Central memory CD8-positive, alpha-beta T cell (primary cell): ENCODE data around the gene FIBCD1.

ENCODE experiments used
- ATAC-seq: fragments of 150-1000 bp; cut with Tn5 transposase; replicated peaks from 2 replicates; pipeline ENCODE4 v1.10.0; 2022; ENCODE audit warnings: mild to moderate bottlenecking, moderate FRiP score, moderate number of reproducible peaks; ENCODE audit not compliant: poor library complexity, severe bottlenecking; ENCODE audit errors: extremely low read depth
- DNase-seq, 2 donors: peaks; one replicate each; pipeline ENCODE4 v3.0.0; 2021; ENCODE audit warnings: low spot score in 2 of 2
- H3K27ac Mint-ChIP-seq: one replicate; pipeline ENCODE4 v1.8.0; 2022; ENCODE audit warnings: low read depth, mild to moderate bottlenecking, moderate library complexity, mixed read lengths
- H3K27me3 Mint-ChIP-seq: one replicate; pipeline ENCODE4 v1.8.0; 2022; ENCODE audit warnings: mixed read lengths
- H3K36me3 Mint-ChIP-seq: one replicate; pipeline ENCODE4 v1.8.0; 2022; ENCODE audit warnings: mild to moderate bottlenecking, moderate library complexity, mixed read lengths; ENCODE audit not compliant: insufficient read depth
- H3K4me1 Mint-ChIP-seq: one replicate; pipeline ENCODE4 v1.8.0; 2022; ENCODE audit warnings: mixed read lengths
- H3K4me3 Mint-ChIP-seq: one replicate; pipeline ENCODE4 v1.8.0; 2022; ENCODE audit warnings: mild to moderate bottlenecking, moderate library complexity, mixed read lengths
- H3K9me3 Mint-ChIP-seq: one replicate; pipeline ENCODE4 v1.8.0; 2022; ENCODE audit warnings: mixed read lengths

FIBCD1 gene

DNA sequence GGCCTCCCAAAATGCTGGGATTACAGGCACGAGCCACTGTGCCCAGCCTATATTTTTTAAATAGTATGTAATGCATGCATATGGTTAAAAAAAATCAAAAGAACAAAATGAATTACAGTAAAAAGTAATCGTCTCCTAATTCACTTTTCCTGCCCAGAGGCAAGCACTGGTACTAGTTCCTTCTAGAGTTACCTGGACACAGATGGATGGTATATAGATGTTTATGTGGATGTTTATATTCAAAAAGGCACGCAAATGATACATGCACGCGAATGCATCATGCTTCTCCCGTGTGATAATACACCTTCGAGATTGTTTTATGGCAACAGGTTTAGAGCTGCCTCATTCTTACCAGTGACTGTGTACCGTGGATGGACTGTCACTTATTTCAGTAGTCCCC, 82.6 kb downstream of the FIBCD1 start:
- Mint-ChIP-seq H3K36me3 (peaks cover 18% of the 10 kb centered on the region), H3K9me3 (no peaks in the 10 kb centered on the region), H3K27me3 (no peaks in the 10 kb centered on the region), H3K4me1 (no peaks in the 10 kb centered on the region), H3K4me3 (no peak overlapping the region), H3K27ac (no peak overlapping the region)
- ATAC-seq (no peak), DNase-seq (no peak)

DNA sequence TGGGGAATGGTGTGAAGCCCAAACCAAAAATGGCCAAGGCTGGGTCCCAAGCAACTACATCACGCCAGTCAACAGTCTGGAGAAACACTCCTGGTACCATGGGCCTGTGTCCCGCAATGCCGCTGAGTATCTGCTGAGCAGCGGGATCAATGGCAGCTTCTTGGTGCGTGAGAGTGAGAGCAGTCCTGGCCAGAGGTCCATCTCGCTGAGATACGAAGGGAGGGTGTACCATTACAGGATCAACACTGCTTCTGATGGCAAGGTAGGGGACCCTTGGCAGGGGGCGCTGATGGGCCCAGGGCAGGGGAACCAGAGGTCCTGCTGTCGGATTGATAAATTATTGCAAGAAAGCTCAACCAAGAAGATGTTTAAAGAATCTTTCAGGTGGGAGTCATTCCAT, 84.2 kb downstream of the FIBCD1 start:
- H3K4me1 Mint-ChIP-seq = peaks cover 5% of the 10 kb centered on the region
- no peak for DNase-seq
- no peak overlapping the region for H3K4me3 Mint-ChIP-seq
- no peaks in the 10 kb centered on the region for H3K27me3 Mint-ChIP-seq
- H3K27ac Mint-ChIP-seq = no peak overlapping the region
- H3K9me3 Mint-ChIP-seq = no peaks in the 10 kb centered on the region
- ATAC-seq = no peak
- peaks cover 18% of the 10 kb centered on the region for H3K36me3 Mint-ChIP-seq

DNA sequence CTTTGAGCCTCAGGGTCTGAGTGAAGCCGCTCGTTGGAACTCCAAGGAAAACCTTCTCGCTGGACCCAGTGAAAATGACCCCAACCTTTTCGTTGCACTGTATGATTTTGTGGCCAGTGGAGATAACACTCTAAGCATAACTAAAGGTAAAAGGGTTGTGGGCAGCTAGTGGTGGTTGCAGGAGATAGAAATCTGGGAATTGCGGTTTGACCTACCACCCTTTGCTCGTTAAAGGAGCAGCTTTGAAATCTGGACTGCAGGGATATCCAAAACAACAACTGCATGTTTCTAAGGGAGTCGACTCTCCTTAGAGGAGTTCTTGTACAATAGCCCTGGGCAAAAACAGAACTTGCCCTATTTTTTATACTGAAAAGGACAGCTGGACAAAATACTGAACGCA, 85.0 kb downstream of the FIBCD1 start:
- Mint-ChIP-seq H3K4me1 (peaks cover 7% of the 10 kb centered on the region), H3K36me3 (peaks cover 18% of the 10 kb centered on the region), H3K9me3 (no peaks in the 10 kb centered on the region), H3K27ac (no peak overlapping the region), H3K4me3 (no peak overlapping the region), H3K27me3 (no peaks in the 10 kb centered on the region)
- ATAC-seq = no peak
- DNase-seq = no peak

DNA sequence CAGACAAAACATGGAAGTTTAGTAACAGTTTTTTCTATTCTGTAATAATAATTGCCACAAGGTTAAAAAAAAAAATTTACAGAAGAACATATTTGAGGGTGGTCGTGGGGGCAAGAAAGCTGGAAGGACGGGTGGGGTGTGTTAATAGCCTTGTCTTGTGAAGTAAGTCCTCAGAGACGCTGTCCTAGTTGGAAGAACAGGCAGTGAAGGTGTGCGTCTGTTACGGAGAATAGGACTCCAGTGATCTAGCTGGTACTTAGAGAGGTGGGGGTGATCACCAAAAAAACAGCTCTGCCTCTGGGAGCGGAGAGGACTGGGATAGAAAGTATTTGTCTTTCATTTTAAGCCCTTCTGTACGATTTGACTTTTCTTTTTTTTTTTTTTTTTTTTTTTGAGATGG, 86.2 kb downstream of the FIBCD1 start:
- DNase-seq = no peak
- Mint-ChIP-seq H3K36me3 (peaks cover 16% of the 10 kb centered on the region), H3K4me1 (peaks cover 7% of the 10 kb centered on the region), H3K27ac (no peak overlapping the region), H3K4me3 (no peak overlapping the region), H3K9me3 (no peaks in the 10 kb centered on the region), H3K27me3 (no peaks in the 10 kb centered on the region)
- no peak for ATAC-seq
